Keratinocyte (primary cell): ENCODE data around the gene ANKRD33.

Experiments used
- EZH2 ChIP-seq: IDR thresholded peaks from one replicate; pipeline ENCODE4 v1.6.1; 2012; ENCODE audit warnings: inconsistent platforms, mild to moderate bottlenecking, low read length, moderate library complexity
- TF ChIP-seq, protein P1 (sequence below), 3 experiments: IDR thresholded peaks in 1 of 3; conservative IDR thresholded peaks in 1 of 3; optimal IDR thresholded peaks in 1 of 3; 2 replicates in 2 of 3; 3 replicates in 1 of 3; pipeline versions ENCODE3 to v1.5.1; 2011; ENCODE audit warnings: low read length in 3 of 3, mild to moderate bottlenecking in 3 of 3, moderate library complexity in 2 of 3, control low read depth in 1 of 3, inconsistent platforms in 1 of 3; ENCODE audit not compliant: insufficient read depth in 2 of 3; ENCODE audit errors: extremely low read depth in 1 of 3

DNA sequence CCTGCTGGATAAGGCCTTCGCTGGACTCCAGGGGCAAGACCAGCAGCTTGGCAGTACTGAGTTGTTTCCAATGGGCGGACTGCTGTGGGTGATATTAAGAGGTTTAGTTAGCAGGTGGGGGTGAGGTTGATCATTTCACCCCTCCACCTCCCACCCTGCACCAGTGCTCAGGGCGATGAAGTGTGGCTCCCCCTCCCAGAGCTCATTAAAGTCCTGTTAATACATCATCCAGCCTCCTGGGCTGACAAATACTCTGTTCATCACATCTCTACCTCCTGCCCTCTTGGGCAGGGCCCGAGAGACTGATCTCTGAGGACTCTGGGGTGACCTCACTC lies 37.0 kb upstream of the ANKRD33 start:
- TF ChIP-seq, protein P1, sequence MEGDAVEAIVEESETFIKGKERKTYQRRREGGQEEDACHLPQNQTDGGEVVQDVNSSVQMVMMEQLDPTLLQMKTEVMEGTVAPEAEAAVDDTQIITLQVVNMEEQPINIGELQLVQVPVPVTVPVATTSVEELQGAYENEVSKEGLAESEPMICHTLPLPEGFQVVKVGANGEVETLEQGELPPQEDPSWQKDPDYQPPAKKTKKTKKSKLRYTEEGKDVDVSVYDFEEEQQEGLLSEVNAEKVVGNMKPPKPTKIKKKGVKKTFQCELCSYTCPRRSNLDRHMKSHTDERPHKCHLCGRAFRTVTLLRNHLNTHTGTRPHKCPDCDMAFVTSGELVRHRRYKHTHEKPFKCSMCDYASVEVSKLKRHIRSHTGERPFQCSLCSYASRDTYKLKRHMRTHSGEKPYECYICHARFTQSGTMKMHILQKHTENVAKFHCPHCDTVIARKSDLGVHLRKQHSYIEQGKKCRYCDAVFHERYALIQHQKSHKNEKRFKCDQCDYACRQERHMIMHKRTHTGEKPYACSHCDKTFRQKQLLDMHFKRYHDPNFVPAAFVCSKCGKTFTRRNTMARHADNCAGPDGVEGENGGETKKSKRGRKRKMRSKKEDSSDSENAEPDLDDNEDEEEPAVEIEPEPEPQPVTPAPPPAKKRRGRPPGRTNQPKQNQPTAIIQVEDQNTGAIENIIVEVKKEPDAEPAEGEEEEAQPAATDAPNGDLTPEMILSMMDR (optimal IDR thresholded peaks at IDR 0.05 in 1 of 3, IDR thresholded peaks at IDR 0.05 in 1 of 3, conservative IDR thresholded peaks at IDR 0.05 in 1 of 3; ENCODE audit: extremely low read depth in 1 of 3, insufficient read depth in 2 of 3, low read length in 3 of 3), result no peak
- no peak for TF ChIP-seq EZH2
